HepG2 (cell line): ENCODE measurements around the gene SLC17A9. TPM values are rescaled to one million over a fixed set of nuclear protein-coding genes. Genes with fewer than 3 reads are reported as not detected.

Source experiments
- ADNP ChIP-seq: sonication (generic); formaldehyde crosslinking; IDR thresholded peaks from 2 replicates; pipeline ENCODE4 v1.4.0; 2020; ENCODE audit warnings: missing genetic modification reagents
- ATAD3A ChIP-seq: sonication (generic); formaldehyde crosslinking; IDR thresholded peaks from 2 replicates; pipeline ENCODE4 v1.4.0; 2020; ENCODE audit warnings: missing genetic modification reagents
- CBX1 ChIP-seq: IDR thresholded peaks from one replicate; pipeline ENCODE4 v1.6.1; 2016; ENCODE audit warnings: antibody characterized with exemption, low read depth
- FOXM1 ChIP-seq: sonication (generic); formaldehyde crosslinking; IDR thresholded peaks from 2 replicates; pipeline ENCODE4 v1.5.0; 2020; ENCODE audit warnings: missing genetic modification reagents
- FOXP1 ChIP-seq, 2 experiments: fragments of 450-650 bp in 1 of 2; IDR thresholded peaks; 2 replicates each; pipeline ENCODE4 v1.6.1; 2017 to 2018; ENCODE audit warnings: antibody characterized with exemption in 1 of 2
- GATA4 ChIP-seq: sonication (generic); IDR thresholded peaks from 2 replicates; pipeline ENCODE4 v1.6.1; 2016; ENCODE audit warnings: antibody characterized with exemption, low read depth, borderline replicate concordance
- MATR3 ChIP-seq: sonication (generic); formaldehyde crosslinking; IDR thresholded peaks from 2 replicates; pipeline ENCODE4 v1.4.0; 2020; ENCODE audit warnings: missing genetic modification reagents
- MBNL3 ChIP-seq: fragments of 250-450 bp; sonication (Bioruptor Pico); conservative IDR thresholded peaks from 2 replicates; pipeline ENCODE4 v1.8.0; 2022; ENCODE audit warnings: mild to moderate bottlenecking, inconsistent platforms
- MLLT10 ChIP-seq: sonication (generic); formaldehyde crosslinking; IDR thresholded peaks from 2 replicates; pipeline ENCODE4 v1.4.0; 2020; ENCODE audit warnings: missing genetic modification reagents
- NCOA2 ChIP-seq: sonication (generic); formaldehyde crosslinking; IDR thresholded peaks from 2 replicates; pipeline ENCODE4 v1.8.0; 2022; ENCODE audit warnings: inconsistent platforms
- ZFP37 ChIP-seq: sonication (generic); formaldehyde crosslinking; IDR thresholded peaks from 2 replicates; pipeline ENCODE4 v1.4.0; 2020; ENCODE audit warnings: missing genetic modification reagents, borderline replicate concordance
- ZNF225 ChIP-seq: sonication (generic); formaldehyde crosslinking; IDR thresholded peaks from 2 replicates; pipeline ENCODE4 v1.4.0; 2020; ENCODE audit warnings: mild to moderate bottlenecking, missing genetic modification reagents
- ZNF235 ChIP-seq: sonication (generic); formaldehyde crosslinking; IDR thresholded peaks from 2 replicates; pipeline ENCODE4 v1.8.1; 2023; ENCODE audit warnings: mild to moderate bottlenecking, missing genetic modification reagents, borderline replicate concordance
- ZNF251 ChIP-seq: sonication (generic); formaldehyde crosslinking; IDR thresholded peaks from 2 replicates; pipeline ENCODE4 v1.9.0; 2021; ENCODE audit warnings: mild to moderate bottlenecking, missing genetic modification reagents
- ZNF510 ChIP-seq: sonication (generic); formaldehyde crosslinking; IDR thresholded peaks from 2 replicates; pipeline ENCODE4 v1.4.0; 2020; ENCODE audit warnings: low read depth, mild to moderate bottlenecking, missing genetic modification reagents
- polyA plus RNA-seq, 8 experiments: library from polyadenylated mRNA; depleted of rRNA in 3 of 8; stranded (reverse) in 7 of 8; unstranded in 1 of 8; fragments of >200 nt; fragmentation: Illumina TruSeq in 4 of 8; extraction: Trizol in 4 of 8; gene quantifications; 2 replicates each; pipeline versions ENCODE4 v1.2.1 to v1.2.3, GENCODE V29; 2011 to 2016; ENCODE audit warnings: low read depth in 4 of 8, missing spikeins in 1 of 8, mixed read lengths in 1 of 8; ENCODE audit not compliant: insufficient read depth in 1 of 8
- total RNA-seq, 5 experiments: library from RNA; depleted of rRNA; stranded (reverse); fragments of >200 nt; fragmentation: Illumina TruSeq; extraction: Trizol; gene quantifications; 2 replicates each; pipeline ENCODE4 v1.2.3, GENCODE V29; 2016; ENCODE audit warnings: low read depth in 1 of 5
- TF ChIP-seq, protein P1 (sequence below): sonication (generic); formaldehyde crosslinking; IDR thresholded peaks from 2 replicates; pipeline ENCODE4 v1.5.0; 2020; ENCODE audit warnings: missing genetic modification reagents
- TF ChIP-seq, protein P2 (sequence below): sonication (generic); formaldehyde crosslinking; IDR thresholded peaks from 2 replicates; pipeline ENCODE4 v1.8.0; 2022; ENCODE audit warnings: missing genetic modification reagents, mild to moderate bottlenecking, borderline replicate concordance
- TF ChIP-seq, protein P3 (sequence below): sonication (generic); formaldehyde crosslinking; IDR thresholded peaks from 2 replicates; pipeline ENCODE4 v1.4.0; 2020; ENCODE audit warnings: missing genetic modification reagents
- TF ChIP-seq, protein P4 (sequence below): IDR thresholded peaks from 2 replicates; pipeline ENCODE4 v1.6.1; 2016; ENCODE audit warnings: mild to moderate bottlenecking
- TF ChIP-seq, protein P5 (sequence below): sonication (generic); formaldehyde crosslinking; IDR thresholded peaks from 2 replicates; pipeline ENCODE4 v1.8.0; 2022; ENCODE audit warnings: mild to moderate bottlenecking, missing genetic modification reagents; ENCODE audit not compliant: insufficient replicate concordance

SLC17A9 gene
- total and polyA plus RNA-seq, 2 of the 13 experiments (the other 11 are each of a cell fraction or from before 2014, with no cell fraction given), result 110 to 191 TPM

DNA sequence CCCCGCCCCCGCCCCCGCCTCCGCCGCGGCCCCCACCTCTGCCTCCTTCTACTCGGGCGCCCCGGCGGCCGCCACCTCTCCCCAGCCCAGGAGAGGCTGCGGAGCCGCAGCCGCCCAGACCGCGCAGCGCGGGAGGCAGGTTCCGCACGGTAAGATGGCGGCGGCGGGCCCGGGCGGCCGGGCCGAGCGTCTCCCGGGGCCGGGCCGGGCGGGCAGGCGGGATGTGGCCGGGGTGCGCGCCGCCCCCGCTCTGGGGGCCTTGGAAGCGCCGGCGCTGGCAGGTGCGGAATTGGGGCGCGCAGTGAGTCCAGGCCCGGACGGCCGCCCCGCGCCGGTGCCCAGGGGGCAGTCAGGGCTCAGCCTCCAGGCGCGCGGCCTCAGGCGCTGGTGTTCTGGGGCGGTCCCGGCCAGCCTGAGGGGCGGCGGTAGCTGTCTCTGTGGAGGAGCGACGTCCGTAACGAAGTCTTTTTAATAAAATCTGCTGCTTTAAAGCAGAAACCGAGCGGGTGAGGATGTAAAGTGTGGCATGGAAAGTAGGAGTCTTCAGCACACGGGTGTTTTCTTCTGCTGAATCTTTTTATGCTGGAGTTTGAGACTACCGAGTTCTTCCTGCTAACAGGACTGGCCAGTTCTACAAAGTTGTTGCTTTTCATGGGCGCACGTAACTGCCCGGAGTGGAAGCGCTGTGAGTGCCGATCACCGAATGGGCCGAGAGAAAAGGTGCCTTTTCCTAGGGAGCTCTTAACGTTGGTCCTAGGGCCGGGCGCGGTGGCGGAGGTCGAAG is 14.2 kb upstream of the SLC17A9 start, which contains the start of gene GID8 (continued):
- TF ChIP-seq, protein P1, sequence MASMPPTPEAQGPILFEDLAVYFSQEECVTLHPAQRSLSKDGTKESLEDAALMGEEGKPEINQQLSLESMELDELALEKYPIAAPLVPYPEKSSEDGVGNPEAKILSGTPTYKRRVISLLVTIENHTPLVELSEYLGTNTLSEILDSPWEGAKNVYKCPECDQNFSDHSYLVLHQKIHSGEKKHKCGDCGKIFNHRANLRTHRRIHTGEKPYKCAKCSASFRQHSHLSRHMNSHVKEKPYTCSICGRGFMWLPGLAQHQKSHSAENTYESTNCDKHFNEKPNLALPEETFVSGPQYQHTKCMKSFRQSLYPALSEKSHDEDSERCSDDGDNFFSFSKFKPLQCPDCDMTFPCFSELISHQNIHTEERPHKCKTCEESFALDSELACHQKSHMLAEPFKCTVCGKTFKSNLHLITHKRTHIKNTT (CRISPR knock-in tag), result no peak
- TF ChIP-seq MLLT10 (CRISPR knock-in tag) (no peak; the same call in 1 of the 2 replicates), MATR3 (CRISPR knock-in tag) (no peak), FOXP1 (IDR thresholded peaks at IDR 0.05) (no peak), FOXP1 (CRISPR knock-in tag; IDR thresholded peaks at IDR 0.05) (no peak), CBX1 (no peak), NCOA2 (CRISPR knock-in tag) (no peak), ZNF235 (no peak), GATA4 (no peak), ATAD3A (no peak), ZNF225 (CRISPR knock-in tag) (peak; percentile 67; the same call in 1 of the 2 replicates), MBNL3 (0 out of 2 replicates have a peak, but pooled peaks have one; percentile 72), ZNF251 (CRISPR knock-in tag) (no peak), ADNP (CRISPR knock-in tag) (no peak), ZNF510 (no peak; the same call in 1 of the 2 replicates), ZFP37 (no peak), FOXM1 (CRISPR knock-in tag) (no peak)
- TF ChIP-seq, protein P2, sequence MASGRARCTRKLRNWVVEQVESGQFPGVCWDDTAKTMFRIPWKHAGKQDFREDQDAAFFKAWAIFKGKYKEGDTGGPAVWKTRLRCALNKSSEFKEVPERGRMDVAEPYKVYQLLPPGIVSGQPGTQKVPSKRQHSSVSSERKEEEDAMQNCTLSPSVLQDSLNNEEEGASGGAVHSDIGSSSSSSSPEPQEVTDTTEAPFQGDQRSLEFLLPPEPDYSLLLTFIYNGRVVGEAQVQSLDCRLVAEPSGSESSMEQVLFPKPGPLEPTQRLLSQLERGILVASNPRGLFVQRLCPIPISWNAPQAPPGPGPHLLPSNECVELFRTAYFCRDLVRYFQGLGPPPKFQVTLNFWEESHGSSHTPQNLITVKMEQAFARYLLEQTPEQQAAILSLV (CRISPR knock-in tag), result no peak; the same call in 1 of the 2 replicates
- TF ChIP-seq, protein P3, sequence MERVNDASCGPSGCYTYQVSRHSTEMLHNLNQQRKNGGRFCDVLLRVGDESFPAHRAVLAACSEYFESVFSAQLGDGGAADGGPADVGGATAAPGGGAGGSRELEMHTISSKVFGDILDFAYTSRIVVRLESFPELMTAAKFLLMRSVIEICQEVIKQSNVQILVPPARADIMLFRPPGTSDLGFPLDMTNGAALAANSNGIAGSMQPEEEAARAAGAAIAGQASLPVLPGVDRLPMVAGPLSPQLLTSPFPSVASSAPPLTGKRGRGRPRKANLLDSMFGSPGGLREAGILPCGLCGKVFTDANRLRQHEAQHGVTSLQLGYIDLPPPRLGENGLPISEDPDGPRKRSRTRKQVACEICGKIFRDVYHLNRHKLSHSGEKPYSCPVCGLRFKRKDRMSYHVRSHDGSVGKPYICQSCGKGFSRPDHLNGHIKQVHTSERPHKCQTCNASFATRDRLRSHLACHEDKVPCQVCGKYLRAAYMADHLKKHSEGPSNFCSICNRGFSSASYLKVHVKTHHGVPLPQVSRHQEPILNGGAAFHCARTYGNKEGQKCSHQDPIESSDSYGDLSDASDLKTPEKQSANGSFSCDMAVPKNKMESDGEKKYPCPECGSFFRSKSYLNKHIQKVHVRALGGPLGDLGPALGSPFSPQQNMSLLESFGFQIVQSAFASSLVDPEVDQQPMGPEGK (CRISPR knock-in tag), result no peak; the same call in 1 of the 2 replicates
- TF ChIP-seq, protein P4, sequence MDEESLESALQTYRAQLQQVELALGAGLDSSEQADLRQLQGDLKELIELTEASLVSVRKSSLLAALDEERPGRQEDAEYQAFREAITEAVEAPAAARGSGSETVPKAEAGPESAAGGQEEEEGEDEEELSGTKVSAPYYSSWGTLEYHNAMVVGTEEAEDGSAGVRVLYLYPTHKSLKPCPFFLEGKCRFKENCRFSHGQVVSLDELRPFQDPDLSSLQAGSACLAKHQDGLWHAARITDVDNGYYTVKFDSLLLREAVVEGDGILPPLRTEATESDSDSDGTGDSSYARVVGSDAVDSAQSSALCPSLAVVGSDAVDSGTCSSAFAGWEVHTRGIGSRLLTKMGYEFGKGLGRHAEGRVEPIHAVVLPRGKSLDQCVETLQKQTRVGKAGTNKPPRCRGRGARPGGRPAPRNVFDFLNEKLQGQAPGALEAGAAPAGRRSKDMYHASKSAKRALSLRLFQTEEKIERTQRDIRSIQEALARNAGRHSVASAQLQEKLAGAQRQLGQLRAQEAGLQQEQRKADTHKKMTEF (CRISPR knock-in tag), result no peak
- TF ChIP-seq, protein P5, sequence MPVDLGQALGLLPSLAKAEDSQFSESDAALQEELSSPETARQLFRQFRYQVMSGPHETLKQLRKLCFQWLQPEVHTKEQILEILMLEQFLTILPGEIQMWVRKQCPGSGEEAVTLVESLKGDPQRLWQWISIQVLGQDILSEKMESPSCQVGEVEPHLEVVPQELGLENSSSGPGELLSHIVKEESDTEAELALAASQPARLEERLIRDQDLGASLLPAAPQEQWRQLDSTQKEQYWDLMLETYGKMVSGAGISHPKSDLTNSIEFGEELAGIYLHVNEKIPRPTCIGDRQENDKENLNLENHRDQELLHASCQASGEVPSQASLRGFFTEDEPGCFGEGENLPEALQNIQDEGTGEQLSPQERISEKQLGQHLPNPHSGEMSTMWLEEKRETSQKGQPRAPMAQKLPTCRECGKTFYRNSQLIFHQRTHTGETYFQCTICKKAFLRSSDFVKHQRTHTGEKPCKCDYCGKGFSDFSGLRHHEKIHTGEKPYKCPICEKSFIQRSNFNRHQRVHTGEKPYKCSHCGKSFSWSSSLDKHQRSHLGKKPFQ (CRISPR knock-in tag), result no peak
